Smooth muscle cell of the pulmonary artery (primary cell): ENCODE measurements around the gene SCAF8. TPM values are rescaled to one million over a fixed set of nuclear protein-coding genes. Genes with fewer than 3 reads are reported as not detected.

Experiments
- total RNA-seq: library from RNA; depleted of rRNA; stranded (reverse); fragments of >200 nt; gene quantifications from 2 replicates; pipeline ENCODE4 v1.2.3, GENCODE V29; 2014

Gene SCAF8, protein sequence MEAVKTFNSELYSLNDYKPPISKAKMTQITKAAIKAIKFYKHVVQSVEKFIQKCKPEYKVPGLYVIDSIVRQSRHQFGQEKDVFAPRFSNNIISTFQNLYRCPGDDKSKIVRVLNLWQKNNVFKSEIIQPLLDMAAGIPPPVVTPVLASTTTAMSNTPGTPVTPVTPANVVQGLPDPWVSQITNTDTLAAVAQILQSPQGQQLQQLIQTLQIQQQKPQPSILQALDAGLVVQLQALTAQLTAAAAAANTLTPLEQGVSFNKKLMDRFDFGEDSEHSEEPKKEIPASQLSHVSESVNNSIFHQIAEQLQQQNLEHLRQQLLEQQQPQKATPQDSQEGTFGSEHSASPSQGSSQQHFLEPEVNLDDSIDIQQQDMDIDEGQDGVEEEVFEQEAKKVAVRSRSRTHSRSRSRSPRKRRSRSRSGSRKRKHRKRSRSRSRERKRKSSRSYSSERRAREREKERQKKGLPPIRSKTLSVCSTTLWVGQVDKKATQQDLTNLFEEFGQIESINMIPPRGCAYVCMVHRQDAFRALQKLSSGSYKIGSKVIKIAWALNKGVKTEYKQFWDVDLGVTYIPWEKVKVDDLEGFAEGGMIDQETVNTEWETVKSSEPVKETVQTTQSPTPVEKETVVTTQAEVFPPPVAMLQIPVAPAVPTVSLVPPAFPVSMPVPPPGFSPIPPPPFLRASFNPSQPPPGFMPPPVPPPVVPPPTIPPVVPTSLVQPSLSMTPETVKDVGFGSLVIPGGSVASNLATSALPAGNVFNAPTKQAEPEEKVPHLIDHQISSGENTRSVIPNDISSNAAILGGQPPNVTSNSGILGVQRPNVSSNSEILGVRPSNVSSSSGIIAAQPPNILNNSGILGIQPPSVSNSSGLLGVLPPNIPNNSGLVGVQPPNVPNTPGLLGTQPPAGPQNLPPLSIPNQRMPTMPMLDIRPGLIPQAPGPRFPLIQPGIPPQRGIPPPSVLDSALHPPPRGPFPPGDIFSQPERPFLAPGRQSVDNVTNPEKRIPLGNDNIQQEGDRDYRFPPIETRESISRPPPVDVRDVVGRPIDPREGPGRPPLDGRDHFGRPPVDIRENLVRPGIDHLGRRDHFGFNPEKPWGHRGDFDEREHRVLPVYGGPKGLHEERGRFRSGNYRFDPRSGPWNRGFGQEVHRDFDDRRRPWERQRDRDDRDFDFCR (N-terminal part only)
- 28.7 and 35.4 TPM in 2 replicates for total RNA-seq

DNA sequence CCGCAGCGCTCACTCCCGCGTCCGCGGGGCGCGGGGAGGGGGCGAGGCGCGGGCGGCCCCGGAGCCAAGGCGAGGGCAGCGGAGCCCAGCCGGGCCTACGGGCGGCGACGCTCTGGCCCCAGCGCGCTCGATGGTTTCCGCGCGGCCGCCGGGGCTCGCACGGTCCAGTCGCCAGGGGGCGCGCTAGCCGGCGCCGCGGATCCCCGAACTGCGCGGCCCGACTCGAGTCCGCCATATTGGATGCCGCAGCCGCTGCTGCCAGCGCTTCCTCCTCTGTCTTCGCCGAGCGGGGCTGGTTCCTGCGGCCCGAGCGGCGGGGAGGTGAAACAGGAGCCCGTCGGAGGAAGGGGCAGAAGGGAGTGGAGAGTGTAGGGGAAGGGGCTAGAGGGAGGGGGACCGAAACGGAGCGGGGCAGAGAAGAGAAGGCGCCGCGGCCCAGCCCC, at the start of gene SCAF8:
TSS of gene SCAF8 (plus strand) at position 234 of the 443 bp plus-strand sequence. CDS start 485 bp downstream, outside the sequence.

Other genes starting within 250 kb of the SCAF8 start
- gene CNKSR3, start 222.7 kb upstream of the SCAF8 start, total RNA-seq: 2.5 and 5.6 TPM in 2 replicates